Sigmoid colon (tissue), 7 donors: ENCODE results near the gene S100A3. TPM values are rescaled to one million over a fixed set of nuclear protein-coding genes. Genes with fewer than 3 reads are reported as not detected.
A peak's percentile ranks its signal among the peaks of the same experiment; 100 is the strongest.

ENCODE experiments used
- DNase-seq: peaks from one replicate; pipeline ENCODE4 v3.0.0-alpha.2; 2019
- H3K27ac ChIP-seq, 4 donors: fragments of 200-600 bp; sonication (generic); one replicate each; pipeline ENCODE4 v1.5.1; 2016 to 2019; ENCODE audit warnings: mild to moderate bottlenecking in 1 of 4
- H3K27me3 ChIP-seq, 3 donors: fragments of 200-600 bp; sonication (generic); one replicate each; pipeline ENCODE4 v1.5.1; 2019; ENCODE audit warnings: mild to moderate bottlenecking in 1 of 3
- H3K36me3 ChIP-seq, 4 donors: fragments of 200-600 bp; sonication (generic); one replicate each; pipeline ENCODE4 v1.5.1; 2016 to 2019
- H3K4me1 ChIP-seq, 4 donors: fragments of 200-600 bp; sonication (generic); one replicate each; pipeline ENCODE4 v1.5.1; 2017 to 2019
- H3K4me3 ChIP-seq, 4 donors: fragments of 200-600 bp; sonication (generic); one replicate each; pipeline ENCODE4 v1.5.1; 2017 to 2019; ENCODE audit warnings: mild to moderate bottlenecking in 2 of 4, moderate library complexity in 1 of 4
- H3K9me3 ChIP-seq, 4 donors: fragments of 200-600 bp in 3 of 4; sonication (generic) in 3 of 4; one replicate each; pipeline versions ENCODE4 v1.5.1 to v1.6.1; 2013 to 2019
- EP300 ChIP-seq, 4 donors: sonication (generic); formaldehyde crosslinking; IDR thresholded peaks; one replicate each; pipeline ENCODE4 v1.6.1; 2017; ENCODE audit warnings: antibody characterized with exemption in 4 of 4
- POLR2A ChIP-seq, 2 donors: fragments of 450-650 bp; IDR thresholded peaks; one replicate each; pipeline ENCODE4 v1.6.1; 2016; ENCODE audit warnings: antibody characterized with exemption in 2 of 2, mild to moderate bottlenecking in 2 of 2, moderate library complexity in 2 of 2
- POLR2AphosphoS5 ChIP-seq, 4 donors: sonication (generic); formaldehyde crosslinking; IDR thresholded peaks; one replicate each; pipeline ENCODE4 v1.6.1; 2017; ENCODE audit warnings: antibody characterized with exemption in 4 of 4
- WGBS, 2 donors: extraction: QIAGEN DNeasy Blood & Tissue Kit; methylation state at CpG; one replicate each; pipeline ENCODE4 v1.1.7; 2013; 5-methylcytosine and 5-hydroxymethylcytosine counted together
- intact Hi-C: fragments of 100-400 bp; cut with DNase I; formaldehyde crosslinking; loops from one replicate; pipeline ENCODE4 v1.15.1; 2023
- polyA plus RNA-seq, 3 donors: library from polyadenylated mRNA; stranded (reverse); fragments of 200-250 nt; gene quantifications; one replicate each; pipeline ENCODE4 v1.2.3, GENCODE V29; 2013
- total RNA-seq, 4 donors: library from RNA; depleted of rRNA; stranded (reverse); fragments of >200 nt; gene quantifications; one replicate each; pipeline ENCODE4 v1.1.0, GENCODE V29; 2016
- TF ChIP-seq, protein P1 (sequence below), 4 experiments: fragments of 450-650 bp in 3 of 4; fragments of 200-600 bp in 1 of 4; IDR thresholded peaks; one replicate each; pipeline ENCODE4 v1.5.1; 2016 to 2019; ENCODE audit warnings: antibody characterized with exemption in 4 of 4, mild to moderate bottlenecking in 3 of 4, moderate library complexity in 2 of 4
- donor health status: healthy with polysubstance abuse.
- donor health status: Bipolar disorder and iron deficiency.
- donor health status: healthy.

S100A3 gene, protein sequence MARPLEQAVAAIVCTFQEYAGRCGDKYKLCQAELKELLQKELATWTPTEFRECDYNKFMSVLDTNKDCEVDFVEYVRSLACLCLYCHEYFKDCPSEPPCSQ
- total RNA-seq = 1 to 10 TPM; 1.1 to 4.3 (median 2.2) TPM
- 1 to 10 TPM; 1.4 to 3.9 (median 3.6) TPM for polyA plus RNA-seq

DNA sequence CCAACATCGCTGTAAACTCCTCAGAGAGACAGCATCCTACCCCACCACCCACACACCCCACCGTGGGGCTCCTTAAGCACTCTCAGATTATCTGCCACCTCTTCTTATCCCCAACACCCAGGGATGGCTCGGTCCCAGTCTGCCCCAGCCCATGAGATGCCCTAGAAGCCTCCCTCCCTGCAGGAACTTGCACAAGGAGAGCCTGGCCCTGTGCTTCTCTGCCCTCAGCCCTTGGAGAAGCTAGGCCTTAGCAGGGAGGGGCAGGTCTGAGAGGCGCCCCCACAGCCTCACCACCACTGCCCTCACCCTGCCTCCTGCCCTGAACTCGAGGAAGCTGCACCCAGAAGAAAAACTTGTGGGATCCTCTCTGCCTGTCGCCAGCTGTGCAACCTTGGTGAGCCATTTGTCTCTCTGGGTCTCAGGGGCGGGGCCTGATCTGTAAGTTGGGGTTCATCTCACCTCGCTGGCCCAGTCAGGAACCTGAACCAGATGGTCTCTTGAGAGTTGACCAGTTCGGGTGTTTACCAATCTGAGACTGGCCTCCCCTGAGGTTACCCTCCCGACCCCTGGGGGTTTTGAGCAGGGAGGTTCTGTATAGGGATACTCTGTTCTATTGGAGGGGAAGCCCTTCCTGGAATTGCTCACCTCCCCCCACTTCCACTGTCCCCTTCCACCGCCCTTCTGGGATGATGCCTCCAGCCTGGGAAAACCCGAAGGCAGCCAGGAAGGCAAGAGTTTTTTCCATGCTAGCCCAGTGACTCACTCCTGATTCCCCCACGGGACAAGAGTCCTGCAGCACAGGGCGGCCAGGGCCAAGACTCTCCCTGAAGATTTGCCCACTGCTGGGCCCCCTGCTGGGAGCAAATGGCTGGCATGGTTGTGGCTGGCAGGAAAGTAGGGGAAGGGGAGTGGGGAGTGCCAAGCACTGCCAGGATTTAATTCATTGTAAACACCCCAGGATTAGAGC is at the start of gene S100A3:
Gene S100A3, minus strand, starts transcription at position 537 of the 967 bp plus-strand sequence. CDS start 773 bp downstream, outside the sequence.
- peak; percentile 5 to 84 (median 49) for TF ChIP-seq POLR2AphosphoS5 (IDR thresholded peaks at IDR 0.05)
- peak in 1 of 4 donors; percentile 88 for TF ChIP-seq EP300 (IDR thresholded peaks at IDR 0.05)
- TF ChIP-seq, protein P1, sequence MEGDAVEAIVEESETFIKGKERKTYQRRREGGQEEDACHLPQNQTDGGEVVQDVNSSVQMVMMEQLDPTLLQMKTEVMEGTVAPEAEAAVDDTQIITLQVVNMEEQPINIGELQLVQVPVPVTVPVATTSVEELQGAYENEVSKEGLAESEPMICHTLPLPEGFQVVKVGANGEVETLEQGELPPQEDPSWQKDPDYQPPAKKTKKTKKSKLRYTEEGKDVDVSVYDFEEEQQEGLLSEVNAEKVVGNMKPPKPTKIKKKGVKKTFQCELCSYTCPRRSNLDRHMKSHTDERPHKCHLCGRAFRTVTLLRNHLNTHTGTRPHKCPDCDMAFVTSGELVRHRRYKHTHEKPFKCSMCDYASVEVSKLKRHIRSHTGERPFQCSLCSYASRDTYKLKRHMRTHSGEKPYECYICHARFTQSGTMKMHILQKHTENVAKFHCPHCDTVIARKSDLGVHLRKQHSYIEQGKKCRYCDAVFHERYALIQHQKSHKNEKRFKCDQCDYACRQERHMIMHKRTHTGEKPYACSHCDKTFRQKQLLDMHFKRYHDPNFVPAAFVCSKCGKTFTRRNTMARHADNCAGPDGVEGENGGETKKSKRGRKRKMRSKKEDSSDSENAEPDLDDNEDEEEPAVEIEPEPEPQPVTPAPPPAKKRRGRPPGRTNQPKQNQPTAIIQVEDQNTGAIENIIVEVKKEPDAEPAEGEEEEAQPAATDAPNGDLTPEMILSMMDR (IDR thresholded peaks at IDR 0.05) = no peak
- TF ChIP-seq POLR2A (IDR thresholded peaks at IDR 0.05) = no peak
- no peaks in the 10 kb centered on the region for H3K9me3 ChIP-seq
- 73 to 77% methylated on average over 14 of the region's 14 CpGs for WGBS, 2 donors
- peak; percentile 92 for DNase-seq
- intact Hi-C loops = no loop called here
- H3K36me3 ChIP-seq = no peaks in the 10 kb centered on the region
- H3K27ac ChIP-seq = peak within 1 kb of the TSS; percentile 58 to 90 (median 89)
- no peak within 1 kb of the TSS for H3K4me3 ChIP-seq
- peaks cover 0 to 74% (median 69%) of the 10 kb centered on the region in 4 donors for H3K4me1 ChIP-seq
- H3K27me3 ChIP-seq = no peaks in the 10 kb centered on the region

DNA sequence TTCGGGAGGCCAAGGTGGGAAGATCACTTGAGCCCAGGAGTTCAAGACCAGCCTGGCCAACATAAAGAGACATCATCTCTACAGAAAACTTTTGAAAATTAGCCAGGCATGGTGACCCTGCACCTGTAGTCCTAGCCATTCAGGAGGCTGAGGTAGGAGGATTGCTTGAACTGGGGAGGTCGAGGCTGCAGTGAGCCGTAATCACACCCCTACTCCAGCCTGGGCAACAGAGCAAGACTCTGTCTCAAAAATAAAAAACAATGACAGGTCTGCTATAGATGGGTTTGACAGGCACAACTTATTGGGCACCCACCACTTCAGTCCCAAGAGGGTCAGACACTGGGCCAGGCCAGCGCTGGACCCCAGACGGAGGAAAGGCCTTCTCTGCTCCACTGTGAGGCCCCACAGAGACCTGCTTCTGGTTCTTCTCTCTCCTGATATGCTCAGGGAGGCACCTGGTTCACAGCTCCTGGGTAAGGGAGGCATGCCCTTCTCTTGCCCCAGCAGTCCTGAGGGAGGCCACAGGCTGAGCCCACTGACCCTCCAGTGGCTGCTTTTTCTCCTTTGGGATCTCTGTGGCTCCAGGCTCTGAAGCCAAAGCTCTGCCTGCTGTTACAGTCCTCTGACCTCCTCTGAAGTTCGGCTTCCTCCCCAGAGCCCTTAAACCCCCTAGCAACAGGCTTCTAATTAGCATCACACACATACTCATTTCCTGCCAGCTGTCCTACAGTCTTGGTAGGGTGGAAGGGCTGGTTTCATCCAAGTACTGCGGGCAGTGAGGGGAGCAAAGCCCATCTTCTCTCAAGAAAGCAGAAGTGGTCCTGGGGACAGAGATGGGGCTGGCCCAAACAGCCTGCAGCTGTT is 49.5 kb upstream of the S100A3 start:
- DNase-seq = peak; percentile 28
- Histone ChIP-seq H3K36me3 (no peaks in the 10 kb centered on the region), H3K27ac (no peak overlapping the region), H3K4me1 (no peaks in the 10 kb centered on the region), H3K27me3 (no peaks in the 10 kb centered on the region), H3K4me3 (no peak overlapping the region), H3K9me3 (no peaks in the 10 kb centered on the region)
- TF ChIP-seq, protein P1 (IDR thresholded peaks at IDR 0.05) = no peak
- no peak for TF ChIP-seq POLR2AphosphoS5 (IDR thresholded peaks at IDR 0.05)
- no peak for TF ChIP-seq POLR2A (IDR thresholded peaks at IDR 0.05)
- TF ChIP-seq EP300 (IDR thresholded peaks at IDR 0.05) = no peak
- WGBS, 2 donors = 62 to 85% methylated on average over 7 of the region's 7 CpGs
- intact Hi-C loops = no loop called here

DNA sequence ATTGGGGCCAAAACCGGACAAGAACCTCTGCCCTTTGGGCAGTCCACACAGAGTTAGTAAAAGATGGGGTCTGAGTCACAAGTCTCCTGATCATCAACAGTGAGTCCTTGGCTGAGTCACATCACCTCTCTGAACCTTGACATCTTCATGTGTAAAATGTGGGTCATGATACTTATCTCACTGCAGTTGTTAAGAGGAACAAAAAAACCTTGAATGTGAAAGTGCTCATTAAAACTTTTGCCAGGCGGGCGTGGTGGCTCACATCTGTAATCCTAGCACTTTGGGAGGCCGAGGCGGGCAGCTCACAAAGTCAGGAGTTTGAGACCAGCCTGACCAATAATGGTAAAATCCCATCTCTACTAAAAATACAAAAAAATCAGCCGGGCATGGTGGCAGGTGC is 48.1 kb upstream of the S100A3 start:
- 70 to 87% methylated on average over 6 of the region's 6 CpGs for WGBS, 2 donors
- Histone ChIP-seq H3K9me3 (no peaks in the 10 kb centered on the region), H3K27ac (no peak overlapping the region), H3K4me3 (no peak overlapping the region), H3K4me1 (no peaks in the 10 kb centered on the region), H3K36me3 (no peaks in the 10 kb centered on the region), H3K27me3 (no peaks in the 10 kb centered on the region)
- intact Hi-C loops = no loop called here
- no peak for TF ChIP-seq EP300 (IDR thresholded peaks at IDR 0.05)
- TF ChIP-seq POLR2A (IDR thresholded peaks at IDR 0.05) = no peak
- no peak for TF ChIP-seq POLR2AphosphoS5 (IDR thresholded peaks at IDR 0.05)
- TF ChIP-seq, protein P1 (IDR thresholded peaks at IDR 0.05) = no peak
- DNase-seq = no peak

DNA sequence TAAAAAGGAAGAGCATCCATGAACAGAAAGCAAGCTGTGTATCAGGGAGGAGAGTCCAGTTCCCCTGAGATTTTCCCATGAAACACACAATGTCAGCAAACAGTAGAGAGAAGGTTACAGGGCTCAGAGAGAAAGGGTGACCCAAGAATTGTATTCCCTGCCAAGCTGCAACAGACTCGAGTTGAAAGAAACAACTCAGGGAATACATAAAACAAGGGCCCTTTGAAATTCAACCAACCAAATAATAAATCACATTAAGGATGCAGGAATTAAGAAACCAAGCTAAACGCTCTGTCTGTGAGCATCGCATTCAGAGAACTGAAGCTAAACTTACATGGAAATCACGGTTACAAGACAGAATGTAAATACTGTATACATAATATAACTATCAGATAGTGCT is 43.7 kb upstream of the S100A3 start:
- TF ChIP-seq EP300 (IDR thresholded peaks at IDR 0.05) (no peak), POLR2A (IDR thresholded peaks at IDR 0.05) (no peak), POLR2AphosphoS5 (IDR thresholded peaks at IDR 0.05) (no peak)
- TF ChIP-seq, protein P1 (IDR thresholded peaks at IDR 0.05) = no peak
- Histone ChIP-seq H3K36me3 (no peaks in the 10 kb centered on the region), H3K4me1 (no peaks in the 10 kb centered on the region), H3K9me3 (no peaks in the 10 kb centered on the region), H3K4me3 (no peak overlapping the region), H3K27ac (no peak overlapping the region), H3K27me3 (no peaks in the 10 kb centered on the region)
- intact Hi-C loops = no loop called here
- no peak for DNase-seq
- WGBS, 2 donors = 71 to 80% methylated on average over 4 of the region's 4 CpGs
